ENCODE measurements around the gene CD244. TPM values are rescaled to one million over a fixed set of nuclear protein-coding genes. Genes with fewer than 3 reads are reported as not detected.

CD244 gene
- 1 to 10 TPM in 1 of 5 donors, under 1 TPM in 1, not detected in 3; 0.43 to 1.1 TPM for total RNA-seq
- under 1 TPM; 0.15 to 0.61 (median 0.37) TPM for polyA plus RNA-seq
- long read RNA-seq, donor 1, result 0 reads
- long read RNA-seq, donor 2, result 0 reads
- long read RNA-seq, donor 3, result 0 reads
- long read RNA-seq, donor 4, result 0 reads
- long read RNA-seq, donor 5, result 0 reads
- long read RNA-seq, donor 6, result 0 reads
- long read RNA-seq, donor 7, result 0 reads
- long read RNA-seq, donor 8, result 0 reads
- long read RNA-seq, donor 9, result 0 reads
- long read RNA-seq, donor 10, result 0 reads

GRCh38 chr1:160862203-160863060 lies at the start of gene CD244:
Gene CD244 (minus strand): TSS chr1:160862887. CDS start chr1:160862677, 210 bp downstream.
- TF ChIP-seq EP300 (IDR thresholded peaks at IDR 0.05), result no peak
- no peak for TF ChIP-seq CTCF (IDR thresholded peaks at IDR 0.05)
- TF ChIP-seq POLR2A (IDR thresholded peaks at IDR 0.05), result no peak
- TF ChIP-seq POLR2AphosphoS5 (IDR thresholded peaks at IDR 0.05), result no peak
- no peaks in the 10 kb centered on the region for H3K9me3 ChIP-seq
- no peaks in the 10 kb centered on the region for H3K36me3 ChIP-seq
- H3K27ac ChIP-seq, result peak within 1 kb of the TSS in 3 of 5 donors; percentile 8 to 50 (median 42)
- no peaks in the 10 kb centered on the region for H3K27me3 ChIP-seq
- DNase-seq, result peak; percentile 38 to 47
- WGBS, 5 donors, result 52 to 71% (median 61%) methylated on average over 7 to 12 of the region's 12 CpGs
- H3K4me1 ChIP-seq, result peaks cover 0 to 20% (median 4%) of the 10 kb centered on the region in 4 donors
- H3K4me3 ChIP-seq, result peak within 1 kb of the TSS in 2 of 4 donors; percentile 10 to 15
- intact Hi-C loops (cut with DNase I; ENCODE audit: low total_unique reads), result loop anchor here (10.0 kb wide), 1 partner anchor 92 kb away; the partner anchor contains the start of gene ITLN2

- TF ChIP-seq EP300 (IDR thresholded peaks at IDR 0.05), result no peak
- no peak for TF ChIP-seq POLR2A (IDR thresholded peaks at IDR 0.05)
- no peak for TF ChIP-seq CTCF (IDR thresholded peaks at IDR 0.05)
- TF ChIP-seq POLR2AphosphoS5 (IDR thresholded peaks at IDR 0.05), result no peak
- Histone ChIP-seq H3K4me1 (peaks cover 0 to 42% (median 20%) of the 10 kb centered on the region in 4 donors), H3K4me3 (no peak overlapping the region), H3K27ac (peak overlapping the region; percentile 62 to 78 (median 69)), H3K27me3 (no peaks in the 10 kb centered on the region), H3K9me3 (no peaks in the 10 kb centered on the region), H3K36me3 (no peaks in the 10 kb centered on the region)
- no peak for DNase-seq
- intact Hi-C loops (cut with DNase I; ENCODE audit: low total_unique reads), result no loop called here
- 9 to 36% (median 25%) methylated on average over 2 of the region's 2 CpGs for WGBS, 5 donors
These were observed 49.2 kb upstream of the CD244 start for GRCh38 chr1:160911925-160912324.

GRCh38 chr1:160911441-160911840 lies 48.8 kb upstream of the CD244 start:
- Histone ChIP-seq H3K27me3 (no peaks in the 10 kb centered on the region), H3K27ac (peak overlapping the region; percentile 62 to 78 (median 71)), H3K36me3 (no peaks in the 10 kb centered on the region), H3K4me3 (no peak overlapping the region), H3K9me3 (no peaks in the 10 kb centered on the region), H3K4me1 (peaks cover 0 to 47% (median 23%) of the 10 kb centered on the region in 4 donors)
- intact Hi-C loops (cut with DNase I; ENCODE audit: low total_unique reads), result no loop called here
- TF ChIP-seq POLR2AphosphoS5 (IDR thresholded peaks at IDR 0.05), result peak; percentile 22 to 95 (median 84)
- no peak for TF ChIP-seq CTCF (IDR thresholded peaks at IDR 0.05)
- 13 to 26% (median 20%) methylated on average over 7 of the region's 7 CpGs for WGBS, 5 donors
- peak; percentile 59 to 85 for DNase-seq

- WGBS, 5 donors, result 47 to 69% (median 57%) methylated on average over 6 of the region's 6 CpGs
- H3K4me3 ChIP-seq, result no peak overlapping the region
- peak overlapping the region; percentile 62 to 78 (median 71) for H3K27ac ChIP-seq
- TF ChIP-seq POLR2AphosphoS5 (IDR thresholded peaks at IDR 0.05) (no peak), EP300 (IDR thresholded peaks at IDR 0.05) (no peak), CTCF (IDR thresholded peaks at IDR 0.05) (no peak), POLR2A (IDR thresholded peaks at IDR 0.05) (no peak)
- no peaks in the 10 kb centered on the region for H3K36me3 ChIP-seq
- intact Hi-C loops (cut with DNase I; ENCODE audit: low total_unique reads), result no loop called here
- no peaks in the 10 kb centered on the region for H3K27me3 ChIP-seq
- DNase-seq, result peak; percentile 34 to 45
- H3K4me1 ChIP-seq, result peaks cover 0 to 58% (median 31%) of the 10 kb centered on the region in 4 donors
- H3K9me3 ChIP-seq, result no peaks in the 10 kb centered on the region
These were observed 47.6 kb upstream of the CD244 start for GRCh38 chr1:160910170-160910750.

Data from stomach (tissue), 19 donors.